GM12878 (cell line): ENCODE measurements around the gene KCNN3. TPM values are rescaled to one million over a fixed set of nuclear protein-coding genes. Genes with fewer than 3 reads are reported as not detected.

Source experiments
- ATAC-seq: fragments of 200-7000 bp; cut with Tn5 transposase; 3 replicates; pipeline ENCODE4 v1.9.1; 2020; ENCODE audit warnings: mild to moderate bottlenecking, moderate library complexity
- BruUV-seq: library from RNA; stranded (reverse); fragments of 400-500 nt; replicated peaks from 2 replicates; lab custom pipeline; 2021; lab: Mats Ljungman, UMichigan
- CTCF ChIA-PET: fragments of 300-600 bp; sonication (Branson Sonifier 250); formaldehyde crosslinking; extraction: SDS; loops from one replicate; lab custom pipeline; 2021; ENCODE audit warnings: inconsistent platforms; lab: Yijun Ruan, JAX
- POLR2A ChIA-PET: fragments of 350-600 bp; formaldehyde crosslinking; extraction: SDS; loops from one replicate; lab custom pipeline; 2021; ENCODE audit warnings: inconsistent platforms; lab: Charles Lee
- RAD21 ChIA-PET: fragments of 300-600 bp; sonication (Branson Sonifier 250); formaldehyde crosslinking; loops from one replicate; lab custom pipeline; 2023; ENCODE audit warnings: antibody characterized with exemption; ENCODE audit not compliant: unreplicated experiment; lab: Charles Lee
- SMC1A ChIA-PET: fragments of 300-600 bp; sonication (Branson Sonifier 250); formaldehyde crosslinking; loops from one replicate; lab custom pipeline; 2023; ENCODE audit not compliant: unreplicated experiment, uncharacterized antibody; lab: Charles Lee
- DNase-seq: peaks from one replicate; pipeline ENCODE4 v3.0.0-alpha.2; 2011; ENCODE audit warnings: low read depth, low spot score
- FAIRE-seq: peaks from 3 replicates; lab custom pipeline; 2011; peaks lifted over from hg19 to GRCh38; lab: Jason Lieb, UNC
- H2AFZ ChIP-seq: 2 replicates; pipeline ENCODE4 v1.6.0; 2011; ENCODE audit warnings: low read depth, low read length, control low read depth; ENCODE audit not compliant: control insufficient read depth
- H3K27ac ChIP-seq: 2 replicates; pipeline ENCODE4 v1.5.1; 2011; ENCODE audit warnings: control low read depth; ENCODE audit not compliant: control insufficient read depth, insufficient read depth
- H3K27me3 ChIP-seq, 2 experiments: replicated peaks in 1 of 2; 2 replicates each; pipeline versions ENCODE4 v1.6.0 to v1.6.1; 2011; ENCODE audit warnings: low read length in 1 of 2; ENCODE audit not compliant: control insufficient read depth in 2 of 2, insufficient read depth in 2 of 2
- H3K36me3 ChIP-seq, 2 experiments: 2 replicates each; pipeline ENCODE4 v1.5.1; 2011; ENCODE audit warnings: low read length in 1 of 2; ENCODE audit not compliant: control insufficient read depth in 2 of 2, insufficient read depth in 2 of 2
- H3K4me1 ChIP-seq: 2 replicates; pipeline ENCODE4 v1.6.1; 2011; ENCODE audit warnings: mild to moderate bottlenecking, low read length, moderate library complexity, mixed read lengths; ENCODE audit not compliant: control insufficient read depth, insufficient read depth
- H3K4me2 ChIP-seq: 2 replicates; pipeline ENCODE4 v1.6.0; 2011; ENCODE audit warnings: control low read depth; ENCODE audit not compliant: control insufficient read depth, insufficient read depth
- H3K4me3 ChIP-seq: fragments of 200-600 bp; sonication (generic); 2 replicates; pipeline ENCODE4 v1.5.1; 2016
- H3K79me2 ChIP-seq: 2 replicates; pipeline ENCODE4 v1.6.0; 2011; ENCODE audit warnings: low read length; ENCODE audit not compliant: control insufficient read depth, insufficient read depth
- H3K9ac ChIP-seq: 2 replicates; pipeline ENCODE4 v1.8.0; 2011; ENCODE audit warnings: low read length, control low read depth, mixed read lengths; ENCODE audit not compliant: control insufficient read depth, insufficient read depth
- H3K9me3 ChIP-seq: replicated peaks from 3 replicates; pipeline ENCODE4 v1.5.1; 2011; ENCODE audit warnings: mild to moderate bottlenecking, low read length; ENCODE audit not compliant: control insufficient read depth, insufficient read depth
- H4K20me1 ChIP-seq: 2 replicates; pipeline ENCODE4 v1.6.0; 2011; ENCODE audit not compliant: control insufficient read depth, insufficient read depth
- IKZF2 ChIP-seq, 2 experiments: fragments of 450-650 bp; IDR thresholded peaks; 2 replicates each; pipeline ENCODE4 v1.6.1; 2017; ENCODE audit warnings: mild to moderate bottlenecking in 2 of 2, moderate library complexity in 2 of 2
- MYC ChIP-seq: IDR thresholded peaks from 2 replicates; pipeline ENCODE4 v1.6.1; 2011; ENCODE audit warnings: mild to moderate bottlenecking, low read length, moderate library complexity, inconsistent platforms; ENCODE audit not compliant: insufficient read depth, insufficient replicate concordance, insufficient read length, severe bottlenecking
- NFYB ChIP-seq: IDR thresholded peaks from 2 replicates; pipeline ENCODE4 v1.6.1; 2011; ENCODE audit warnings: low read depth, mild to moderate bottlenecking, low read length, improper control_type of control experiment, moderate library complexity; ENCODE audit not compliant: insufficient read depth
- NRF1 ChIP-seq: conservative IDR thresholded peaks from 2 replicates; pipeline ENCODE4 v1.6.1; 2011; ENCODE audit warnings: mild to moderate bottlenecking, low read depth, low read length, improper control_type of control experiment
- PML ChIP-seq: IDR thresholded peaks from 2 replicates; pipeline ENCODE4 v1.6.1; 2012; ENCODE audit warnings: low read length, inconsistent platforms
- PRDM15 ChIP-seq: fragments of 450-650 bp; formaldehyde crosslinking; IDR thresholded peaks from 2 replicates; pipeline ENCODE4 v1.4.0; 2020; ENCODE audit warnings: mild to moderate bottlenecking, moderate library complexity
- SIN3A ChIP-seq: IDR thresholded peaks from 2 replicates; pipeline ENCODE4 v1.6.1; 2012; ENCODE audit warnings: low read depth, low read length, improper control_type of control experiment
- ZBTB4 ChIP-seq: fragments of 450-650 bp; formaldehyde crosslinking; IDR thresholded peaks from 2 replicates; pipeline ENCODE4 v1.4.0; 2022; ENCODE audit warnings: mild to moderate bottlenecking, moderate library complexity
- ZNF592 ChIP-seq: fragments of 450-650 bp; IDR thresholded peaks from 2 replicates; pipeline ENCODE4 v1.6.1; 2017; ENCODE audit warnings: mild to moderate bottlenecking, moderate library complexity
- ZSCAN29 ChIP-seq: fragments of 450-650 bp; IDR thresholded peaks from 2 replicates; pipeline ENCODE4 v1.6.1; 2017; ENCODE audit warnings: mild to moderate bottlenecking, moderate library complexity
- WGBS: methylation state at CpG from one replicate; pipeline ENCODE4 v1.1.6; 2016; ENCODE audit warnings: low lambda C conversion rate; ENCODE audit not compliant: insufficient replicate concordance, insufficient coverage; ENCODE audit errors: missing lambda C conversion rate; 5-methylcytosine and 5-hydroxymethylcytosine counted together
- in situ Hi-C: fragments of 300-500 bp; cut with MboI; formaldehyde crosslinking; loops from 9 replicates; pipeline ENCODE4 v1.14.3; 2018; ENCODE audit warnings: mixed read lengths
- intact Hi-C: fragments of 100-400 bp; cut with micrococcal nuclease; formaldehyde crosslinking; loops from one replicate; pipeline ENCODE4 v1.14.2; 2022; ENCODE audit not compliant: unreplicated experiment
- polyA plus RNA-seq, 11 experiments: library from polyadenylated mRNA; depleted of rRNA in 4 of 11; unstranded in 6 of 11; stranded (reverse) in 5 of 11; fragments of >200 nt; fragmentation: Nextera tagmentation in 4 of 11; fragmentation: Illumina TruSeq in 1 of 11; extraction: Ambion mirVana in 4 of 11; extraction: Trizol in 1 of 11; gene quantifications; 1 replicate in 1 of 11; 2 replicates in 10 of 11; pipeline versions ENCODE4 v1.2.1 to v1.2.3, GENCODE V29; 2011 to 2016; ENCODE audit warnings: inconsistent platforms in 2 of 11, missing spikeins in 2 of 11, low read depth in 1 of 11
- total RNA-seq, 4 experiments: library from RNA; depleted of rRNA in 3 of 4; stranded (reverse); fragments of >200 nt in 3 of 4; fragmentation: Illumina TruSeq in 1 of 4; extraction: Trizol in 1 of 4; gene quantifications; 2 replicates each; pipeline versions ENCODE4 v1.2.1 to v1.2.3, GENCODE V29; 2013 to 2021

Gene KCNN3
- total and polyA plus RNA-seq, 10 of the 15 experiments (the other 5 are each of a cell fraction or from before 2014, with no cell fraction given), result 3.5 to 26.4 (median 14.9) TPM

GRCh38 chr1:154739654-154740053 is 130.4 kb downstream of the KCNN3 start (continued):
- no peak for TF ChIP-seq NRF1
- no peak for TF ChIP-seq PML
- TF ChIP-seq MYC, result no peak
- TF ChIP-seq PRDM15 (CRISPR knock-in tag), result no peak

- Histone ChIP-seq H4K20me1 (no peaks in the 10 kb centered on the region; the same call in 1 of the 2 replicates), H3K27me3 (no peaks in the 10 kb centered on the region), H3K9me3 (no peaks in the 10 kb centered on the region; the same call in 2 of the 3 replicates), H3K27ac (no peak overlapping the region), H3K79me2 (no peaks in the 10 kb centered on the region), H2AFZ (no peak overlapping the region), H3K4me1 (no peaks in the 10 kb centered on the region), H3K4me3 (no peak overlapping the region), H3K4me2 (no peak overlapping the region), H3K9ac (no peak overlapping the region), H3K36me3 (peaks cover 3 to 6% of the 10 kb centered on the region in 2 experiments; a peak in 3 of 4 replicates)
- RAD21 ChIA-PET, result no interaction called here
- no peak for ATAC-seq
- CTCF ChIA-PET, result interaction anchor here (1.1 to 1.5 kb wide), 4 partner anchors 8 to 177 kb away, joined by 3 to 5 read pairs (median 4); no protein-coding TSS in a partner anchor
- POLR2A ChIA-PET, result interaction anchor here (0.6 to 0.8 kb wide), 3 partner anchors 14 to 201 kb away, joined by 3 to 7 read pairs (median 3); no protein-coding TSS in a partner anchor
- intact Hi-C loops (no loop called here), in situ Hi-C loops (no loop called here)
- no peak for FAIRE-seq
- no peak for DNase-seq
- SMC1A ChIA-PET, result interaction anchor here (1.1 to 1.6 kb wide), 2 partner anchors 11 to 16 kb away, joined by 3 to 5 read pairs; no protein-coding TSS in a partner anchor
- WGBS, result 72% methylated on average over 6 of the region's 6 CpGs
- BruUV-seq, result no TSS peak
- TF ChIP-seq ZBTB4 (no peak), ZNF592 (no peak), ZSCAN29 (no peak), IKZF2 (IDR thresholded peaks at IDR 0.05) (no peak), SIN3A (no peak), NFYB (no peak)
These were observed 133.2 kb downstream of the KCNN3 start for GRCh38 chr1:154736841-154737240.
